Hippocampal formation (tissue), 2 donors: ENCODE data around the gene PLEKHA7.
A peak's percentile ranks its signal among the peaks of the same experiment; 100 is the strongest.
"Not testable (repeated sequence)": the region's sequence is repeated elsewhere in the genome, so short reads cannot be mapped to it uniquely, and the experiment has no call there.

Experiments
- DNase-seq, 2 donors: peaks; one replicate each; lab custom pipeline; 2025; lab: John Stamatoyannopoulos, UW

Gene PLEKHA7

GRCh38 chr11:17014321-17014832, at the start of gene PLEKHA7:
Gene PLEKHA7, minus strand, starts transcription at chr11:17014414. Its CDS starts 13 bp downstream, at chr11:17014401.
- DNase-seq: no peak

GRCh38 chr11:17063171-17064002, 49.2 kb upstream of the PLEKHA7 start:
- DNase-seq: peak; percentile 26 to 37

GRCh38 chr11:17051146-17051545, 36.9 kb upstream of the PLEKHA7 start:
- DNase-seq: not testable (repeated sequence)

- DNase-seq: not testable (repeated sequence)
Observed at GRCh38 chr11:17048491-17048890, 34.3 kb upstream of the PLEKHA7 start.

- DNase-seq: no peak
Observed at GRCh38 chr11:17046690-17047089, 32.5 kb upstream of the PLEKHA7 start.

- DNase-seq: no peak
Observed at GRCh38 chr11:17036666-17037658, 22.7 kb upstream of the PLEKHA7 start.

- not testable (repeated sequence) for DNase-seq
Observed at GRCh38 chr11:17034027-17034426, 19.8 kb upstream of the PLEKHA7 start.

- DNase-seq: no peak
Observed at GRCh38 chr11:17026487-17027082, 12.4 kb upstream of the PLEKHA7 start.

GRCh38 chr11:17024924-17025323, 10.7 kb upstream of the PLEKHA7 start:
- DNase-seq: no peak

- no peak for DNase-seq
Observed at GRCh38 chr11:17021511-17021910, 7.3 kb upstream of the PLEKHA7 start.

- no peak for DNase-seq
Observed at GRCh38 chr11:17020831-17021230, 6.6 kb upstream of the PLEKHA7 start.

GRCh38 chr11:17019232-17019631, 5.0 kb upstream of the PLEKHA7 start:
- no peak for DNase-seq

- DNase-seq: no peak
Observed at GRCh38 chr11:17015627-17016126, 1.5 kb upstream of the PLEKHA7 start.

- no peak for DNase-seq
Observed at GRCh38 chr11:17014833-17015626, 816 bp upstream of the PLEKHA7 start.

- no peak for DNase-seq
Observed at GRCh38 chr11:17013548-17014320, 480 bp downstream of the PLEKHA7 start.

GRCh38 chr11:17012712-17013547, 1.3 kb downstream of the PLEKHA7 start:
- no peak for DNase-seq

- no peak for DNase-seq
Observed at GRCh38 chr11:17012179-17012578, 2.0 kb downstream of the PLEKHA7 start.

- DNase-seq: no peak
Observed at GRCh38 chr11:17010851-17011420, 3.3 kb downstream of the PLEKHA7 start.

- no peak for DNase-seq
Observed at GRCh38 chr11:17008099-17008498, 6.1 kb downstream of the PLEKHA7 start.
